ENCODE measurements around the gene ADIRF. TPM values are rescaled to one million over a fixed set of nuclear protein-coding genes. Genes with fewer than 3 reads are reported as not detected.

The ADIRF gene
- total RNA-seq, 1 donor from 2014 or later = not detected

DNA sequence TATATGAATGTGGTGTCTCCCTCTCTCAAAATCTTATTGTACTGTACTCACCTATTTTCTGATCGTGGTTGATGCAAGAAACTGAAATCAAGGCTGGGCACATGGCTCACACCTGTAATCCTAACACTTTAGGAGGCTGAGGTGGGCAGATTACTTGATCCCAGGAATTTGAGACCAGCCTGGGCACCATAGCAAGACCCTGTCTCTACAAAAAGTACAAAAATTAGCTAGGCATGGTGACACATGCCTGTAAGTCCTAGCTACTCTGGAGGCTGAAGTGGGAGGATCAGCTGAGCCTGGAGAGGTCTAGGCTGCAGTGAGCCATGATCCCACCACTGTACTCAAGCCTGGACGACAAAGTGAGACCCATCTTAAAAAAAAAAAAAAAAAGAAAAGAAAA lies 26.9 kb upstream of the ADIRF start:
- no peaks in the 10 kb centered on the region for H3K27me3 Mint-ChIP-seq (ENCODE audit: unreplicated experiment)
- H3K27ac Mint-ChIP-seq (ENCODE audit: unreplicated experiment) = no peak overlapping the region
- DNase-seq (ENCODE audit: extremely low spot score, unreplicated experiment) = peak; percentile 32
- no peak overlapping the region for H3K4me3 Mint-ChIP-seq (ENCODE audit: unreplicated experiment)
- no peaks in the 10 kb centered on the region for H3K36me3 Mint-ChIP-seq (ENCODE audit: unreplicated experiment)
- H3K4me1 Mint-ChIP-seq (ENCODE audit: unreplicated experiment) = peaks cover 20% of the 10 kb centered on the region
- H3K9me3 Mint-ChIP-seq (ENCODE audit: unreplicated experiment) = no peaks in the 10 kb centered on the region
- TF ChIP-seq CTCF (IDR thresholded peaks at IDR 0.05) = no peak

GRCh38 chr10:86941991-86942421 lies 26.3 kb upstream of the ADIRF start:
- H3K27ac Mint-ChIP-seq (ENCODE audit: unreplicated experiment) = no peak overlapping the region
- no peak overlapping the region for H3K4me3 Mint-ChIP-seq (ENCODE audit: unreplicated experiment)
- H3K27me3 Mint-ChIP-seq (ENCODE audit: unreplicated experiment) = peaks cover 5% of the 10 kb centered on the region
- no peaks in the 10 kb centered on the region for H3K9me3 Mint-ChIP-seq (ENCODE audit: unreplicated experiment)
- DNase-seq (ENCODE audit: extremely low spot score, unreplicated experiment) = peak; percentile 76
- H3K4me1 Mint-ChIP-seq (ENCODE audit: unreplicated experiment) = peaks cover 16% of the 10 kb centered on the region
- no peaks in the 10 kb centered on the region for H3K36me3 Mint-ChIP-seq (ENCODE audit: unreplicated experiment)
- TF ChIP-seq CTCF (IDR thresholded peaks at IDR 0.05) = no peak

GRCh38 chr10:86942441-86943315 lies 25.6 kb upstream of the ADIRF start:
- H3K36me3 Mint-ChIP-seq (ENCODE audit: unreplicated experiment) = no peaks in the 10 kb centered on the region
- no peak for TF ChIP-seq CTCF (IDR thresholded peaks at IDR 0.05)
- no peak overlapping the region for H3K27ac Mint-ChIP-seq (ENCODE audit: unreplicated experiment)
- peaks cover 9% of the 10 kb centered on the region for H3K4me1 Mint-ChIP-seq (ENCODE audit: unreplicated experiment)
- H3K9me3 Mint-ChIP-seq (ENCODE audit: unreplicated experiment) = no peaks in the 10 kb centered on the region
- H3K27me3 Mint-ChIP-seq (ENCODE audit: unreplicated experiment) = peaks cover 6% of the 10 kb centered on the region
- no peak overlapping the region for H3K4me3 Mint-ChIP-seq (ENCODE audit: unreplicated experiment)
- peak; percentile 83 for DNase-seq (ENCODE audit: extremely low spot score, unreplicated experiment)

GRCh38 chr10:86943316-86944030 lies 24.8 kb upstream of the ADIRF start:
- no peak overlapping the region for H3K4me3 Mint-ChIP-seq (ENCODE audit: unreplicated experiment)
- H3K4me1 Mint-ChIP-seq (ENCODE audit: unreplicated experiment) = peaks cover 9% of the 10 kb centered on the region
- peaks cover 5% of the 10 kb centered on the region for H3K36me3 Mint-ChIP-seq (ENCODE audit: unreplicated experiment)
- no peak overlapping the region for H3K27ac Mint-ChIP-seq (ENCODE audit: unreplicated experiment)
- H3K9me3 Mint-ChIP-seq (ENCODE audit: unreplicated experiment) = no peaks in the 10 kb centered on the region
- DNase-seq (ENCODE audit: extremely low spot score, unreplicated experiment) = peak; percentile 78
- no peak for TF ChIP-seq CTCF (IDR thresholded peaks at IDR 0.05)
- H3K27me3 Mint-ChIP-seq (ENCODE audit: unreplicated experiment) = peaks cover 12% of the 10 kb centered on the region

GRCh38 chr10:86944031-86944419 lies 24.3 kb upstream of the ADIRF start:
- Mint-ChIP-seq H3K4me1 (ENCODE audit: unreplicated experiment) (peaks cover 9% of the 10 kb centered on the region), H3K27me3 (ENCODE audit: unreplicated experiment) (peaks cover 17% of the 10 kb centered on the region), H3K9me3 (ENCODE audit: unreplicated experiment) (no peaks in the 10 kb centered on the region), H3K4me3 (ENCODE audit: unreplicated experiment) (no peak overlapping the region), H3K36me3 (ENCODE audit: unreplicated experiment) (peaks cover 5% of the 10 kb centered on the region), H3K27ac (ENCODE audit: unreplicated experiment) (no peak overlapping the region)
- no peak for TF ChIP-seq CTCF (IDR thresholded peaks at IDR 0.05)
- DNase-seq (ENCODE audit: extremely low spot score, unreplicated experiment) = peak; percentile 73
